Memory B cell (primary cell): ENCODE measurements around the gene NFIA.
"Not testable (repeated sequence)": the region's sequence is repeated elsewhere in the genome, so short reads cannot be mapped to it uniquely, and the experiment has no call there.

Source experiments
- ATAC-seq: fragments of 150-1000 bp; cut with Tn5 transposase; 2 replicates; pipeline ENCODE4 v1.10.0; 2021; ENCODE audit warnings: low read depth, mild to moderate bottlenecking, moderate library complexity
- DNase-seq, 2 donors: peaks; one replicate each; pipeline ENCODE4 v3.0.0; 2022; ENCODE audit warnings: low spot score in 2 of 2
- H3K27ac Mint-ChIP-seq: one replicate; pipeline ENCODE4 v1.8.0; 2022; ENCODE audit warnings: mild to moderate bottlenecking, moderate library complexity, mixed read lengths
- H3K27me3 Mint-ChIP-seq: one replicate; pipeline ENCODE4 v1.8.0; 2022; ENCODE audit warnings: mixed read lengths
- H3K36me3 Mint-ChIP-seq: one replicate; pipeline ENCODE4 v1.8.0; 2022; ENCODE audit warnings: mild to moderate bottlenecking, mixed read lengths
- H3K4me1 Mint-ChIP-seq: one replicate; pipeline ENCODE4 v1.8.0; 2022; ENCODE audit warnings: mixed read lengths
- H3K4me3 Mint-ChIP-seq: one replicate; pipeline ENCODE4 v1.8.0; 2022; ENCODE audit warnings: mild to moderate bottlenecking, moderate library complexity, mixed read lengths
- H3K9me3 Mint-ChIP-seq: one replicate; pipeline ENCODE4 v1.8.0; 2022; ENCODE audit warnings: mixed read lengths

The NFIA gene

DNA sequence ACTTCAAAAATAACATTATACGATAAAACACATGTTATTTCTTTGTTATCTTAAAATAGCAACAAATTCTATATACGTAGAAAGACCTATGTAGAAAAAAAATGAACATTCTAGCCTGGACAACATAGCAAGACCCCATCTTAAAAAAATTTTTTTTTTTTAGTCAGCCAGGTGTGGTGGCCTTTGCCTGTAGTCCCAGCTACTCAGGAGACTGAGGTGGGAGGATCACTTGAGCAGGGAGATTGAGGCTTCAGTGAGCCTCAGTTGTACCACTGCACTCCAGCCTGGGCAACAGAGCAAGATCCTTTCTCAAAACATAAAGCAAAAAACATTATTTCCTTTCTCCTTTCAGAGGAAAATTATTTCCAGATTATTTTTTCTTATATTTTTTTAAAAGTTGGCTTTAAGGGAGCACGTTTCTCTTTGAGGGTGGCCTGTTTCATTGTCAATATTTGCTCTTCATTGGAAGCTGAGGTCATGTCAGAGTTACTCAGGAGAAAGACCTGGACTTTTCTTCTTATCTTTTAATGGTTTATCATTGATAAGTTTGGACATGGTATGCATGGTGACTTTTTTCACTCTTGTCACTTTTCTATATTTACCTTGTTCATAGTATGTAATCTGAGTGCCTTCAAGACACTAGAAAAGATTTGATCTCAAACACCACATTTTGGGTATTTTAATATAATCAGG, 32.0 kb downstream of the NFIA start:
- Mint-ChIP-seq H3K27ac (no peak overlapping the region), H3K27me3 (peaks cover 13% of the 10 kb centered on the region), H3K36me3 (peaks cover 3% of the 10 kb centered on the region), H3K4me1 (peaks cover 2% of the 10 kb centered on the region), H3K4me3 (no peak overlapping the region), H3K9me3 (no peaks in the 10 kb centered on the region)
- no peak for ATAC-seq
- no peak for DNase-seq

DNA sequence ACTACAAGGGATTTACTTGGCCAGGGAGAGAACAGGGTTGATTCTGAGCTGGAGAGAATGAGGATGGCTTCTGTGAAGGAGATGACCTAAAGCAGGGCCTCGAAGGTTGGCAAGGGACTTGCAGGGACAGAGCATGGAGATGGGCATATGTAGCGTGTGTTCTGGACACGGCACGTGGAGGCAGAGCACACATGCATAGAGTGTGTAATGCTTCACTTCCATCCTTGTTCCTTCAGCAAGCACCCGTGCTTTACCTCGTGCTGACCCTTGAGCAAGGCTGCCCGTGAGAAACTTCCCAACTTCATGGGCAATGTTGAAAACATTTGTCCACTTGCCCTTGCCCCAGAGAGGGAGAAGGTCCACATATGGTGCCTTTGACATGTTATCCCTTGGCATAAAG, 33.1 kb downstream of the NFIA start:
- Mint-ChIP-seq H3K27ac (no peak overlapping the region), H3K4me3 (no peak overlapping the region), H3K9me3 (no peaks in the 10 kb centered on the region), H3K27me3 (peaks cover 13% of the 10 kb centered on the region), H3K36me3 (peaks cover 3% of the 10 kb centered on the region), H3K4me1 (peaks cover 2% of the 10 kb centered on the region)
- DNase-seq (no peak), ATAC-seq (no peak)

DNA sequence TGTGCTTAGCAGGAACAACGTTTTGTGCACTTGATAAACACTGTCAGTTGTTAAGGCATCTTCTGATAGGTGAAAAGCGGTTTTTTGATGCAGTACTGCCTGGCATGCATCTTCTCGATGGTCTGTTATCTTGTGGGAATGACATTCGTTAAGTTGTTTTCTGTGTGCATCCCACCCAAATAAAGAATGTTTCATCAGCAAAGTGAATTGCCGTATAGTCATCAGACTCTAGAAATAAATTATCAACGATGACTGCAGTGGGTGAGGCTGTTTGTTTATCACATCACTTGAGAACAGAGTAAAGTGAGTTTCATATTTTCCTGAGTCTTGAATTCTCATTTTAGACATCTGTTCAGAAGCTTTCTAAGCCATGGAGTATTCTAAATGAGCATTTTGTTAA, 34.1 kb downstream of the NFIA start:
- H3K27me3 Mint-ChIP-seq = peaks cover 13% of the 10 kb centered on the region
- H3K36me3 Mint-ChIP-seq = peaks cover 3% of the 10 kb centered on the region
- no peak overlapping the region for H3K27ac Mint-ChIP-seq
- H3K4me3 Mint-ChIP-seq = no peak overlapping the region
- no peaks in the 10 kb centered on the region for H3K9me3 Mint-ChIP-seq
- H3K4me1 Mint-ChIP-seq = peaks cover 2% of the 10 kb centered on the region
- no peak for DNase-seq
- ATAC-seq = no peak

DNA sequence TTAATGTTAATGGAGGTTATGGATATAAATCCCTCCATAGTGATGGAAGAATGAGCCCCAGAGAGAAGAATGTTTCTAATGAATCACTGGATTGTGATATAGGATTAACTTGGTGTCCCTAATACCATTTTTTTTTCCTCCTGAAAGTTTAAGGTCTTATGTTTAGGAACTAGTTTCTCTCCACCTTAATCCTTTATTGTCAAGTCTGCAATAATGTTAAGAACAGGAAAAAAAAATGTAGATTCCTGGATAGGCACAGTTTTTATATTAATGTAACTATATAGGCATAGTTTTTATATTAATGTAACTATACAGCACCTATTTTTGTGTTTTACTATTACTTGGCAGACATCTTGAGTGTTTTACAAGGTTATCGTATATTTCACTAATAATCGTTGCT, 34.9 kb downstream of the NFIA start:
- H3K27ac Mint-ChIP-seq = no peak overlapping the region
- no peak overlapping the region for H3K4me3 Mint-ChIP-seq
- H3K4me1 Mint-ChIP-seq = peaks cover 2% of the 10 kb centered on the region
- no peaks in the 10 kb centered on the region for H3K9me3 Mint-ChIP-seq
- H3K36me3 Mint-ChIP-seq = peaks cover 3% of the 10 kb centered on the region
- no peak for ATAC-seq
- H3K27me3 Mint-ChIP-seq = peaks cover 13% of the 10 kb centered on the region
- DNase-seq = no peak

DNA sequence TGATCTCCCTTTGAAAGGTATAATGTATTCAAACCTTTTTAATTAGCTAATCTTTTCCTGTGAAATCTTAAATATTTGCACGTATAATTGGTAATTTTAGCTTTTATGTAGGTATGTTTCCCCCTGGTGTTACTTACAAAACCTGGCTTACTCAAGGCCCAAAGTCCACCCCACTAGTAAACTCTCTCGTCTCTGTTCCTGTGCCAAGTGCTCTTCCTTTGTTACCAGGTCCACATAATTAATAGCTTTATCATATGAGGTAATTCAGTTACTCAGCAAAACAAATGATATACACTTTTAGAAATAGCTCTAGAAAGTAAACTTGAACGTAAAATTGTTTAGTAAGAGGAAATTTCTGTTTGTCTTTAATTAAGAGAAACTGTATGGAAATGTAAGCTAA, 36.7 kb downstream of the NFIA start:
- H3K27me3 Mint-ChIP-seq = peaks cover 13% of the 10 kb centered on the region
- peaks cover 2% of the 10 kb centered on the region for H3K4me1 Mint-ChIP-seq
- DNase-seq = no peak

DNA sequence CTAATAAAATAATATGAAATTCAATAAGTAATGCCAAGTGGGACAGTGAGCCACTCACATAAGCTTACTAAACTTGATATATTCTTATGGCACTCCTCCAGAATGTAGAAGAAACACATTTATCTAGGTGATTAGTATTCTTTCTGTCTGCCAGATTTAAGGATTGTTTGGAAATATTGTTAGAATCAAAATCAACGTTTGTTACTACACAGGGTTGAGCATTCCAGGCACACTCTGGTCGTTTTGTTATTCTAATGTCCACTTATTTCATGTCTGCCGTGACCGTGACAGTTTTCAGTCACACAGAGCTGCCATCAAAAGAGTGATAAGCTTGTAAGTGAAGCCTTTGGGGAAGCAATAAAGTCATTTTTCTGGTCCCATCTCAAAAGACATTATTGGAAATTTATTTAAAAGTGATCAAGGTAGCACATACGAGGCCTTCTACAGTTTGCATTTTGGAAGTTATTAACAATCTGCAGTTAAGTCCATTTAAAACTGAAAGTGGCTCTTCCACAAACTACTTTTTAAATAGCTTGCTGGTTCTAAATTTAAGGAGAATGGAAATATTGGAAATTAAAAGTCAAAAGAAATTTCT, 38.0 kb downstream of the NFIA start:
- no peak overlapping the region for H3K4me3 Mint-ChIP-seq
- no peaks in the 10 kb centered on the region for H3K9me3 Mint-ChIP-seq
- H3K36me3 Mint-ChIP-seq = no peaks in the 10 kb centered on the region
- ATAC-seq (no peak), DNase-seq (no peak)
- H3K4me1 Mint-ChIP-seq = peaks cover under 1% of the 10 kb centered on the region
- peaks cover 14% of the 10 kb centered on the region for H3K27me3 Mint-ChIP-seq
- no peak overlapping the region for H3K27ac Mint-ChIP-seq

More for the DNA sequence above, 36.7 kb downstream of the NFIA start:
- Mint-ChIP-seq H3K27ac (no peak overlapping the region), H3K9me3 (no peaks in the 10 kb centered on the region), H3K4me3 (no peak overlapping the region), H3K36me3 (no peaks in the 10 kb centered on the region)
- ATAC-seq = no peak

DNA sequence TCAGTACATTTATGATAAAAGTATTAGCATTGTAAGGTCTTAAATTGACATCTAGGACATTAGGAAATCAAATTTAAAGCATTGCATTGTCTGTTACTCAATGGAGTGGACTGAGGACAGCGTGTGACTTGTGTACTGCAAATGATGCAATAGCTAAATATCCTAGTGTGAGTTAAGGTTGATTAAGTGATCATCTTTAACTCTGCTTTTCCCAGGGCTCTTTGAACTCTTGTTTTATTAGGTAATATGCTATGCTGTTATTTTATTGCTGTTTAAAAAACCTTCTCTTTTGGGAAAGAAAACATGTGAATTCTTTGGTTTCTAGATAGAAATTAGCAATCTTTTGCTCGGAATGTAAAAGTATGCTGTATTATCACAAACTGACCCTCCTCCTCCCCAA, 38.6 kb downstream of the NFIA start:
- Mint-ChIP-seq H3K27me3 (peaks cover 12% of the 10 kb centered on the region), H3K27ac (no peak overlapping the region), H3K36me3 (no peaks in the 10 kb centered on the region), H3K9me3 (no peaks in the 10 kb centered on the region), H3K4me3 (no peak overlapping the region), H3K4me1 (no peaks in the 10 kb centered on the region)
- no peak for ATAC-seq
- DNase-seq = no peak

DNA sequence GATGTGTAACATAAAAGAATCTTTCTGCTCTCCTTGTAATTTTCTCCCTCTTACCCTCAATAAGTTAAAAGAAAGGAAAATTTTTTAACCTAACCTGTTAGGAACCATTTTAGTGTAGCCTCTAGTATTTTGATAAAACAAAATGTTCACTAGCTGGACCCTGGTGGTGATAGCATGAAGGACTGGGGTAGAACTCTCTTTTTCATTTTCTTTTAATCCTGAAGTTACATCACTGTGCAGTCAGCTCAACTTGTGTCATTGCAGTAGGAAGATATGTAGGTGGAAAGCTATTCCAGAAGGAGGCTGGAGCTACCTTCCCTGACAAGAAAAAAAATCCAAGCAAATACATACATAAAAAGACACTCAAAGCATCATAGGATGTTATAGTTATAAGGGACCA, 39.3 kb downstream of the NFIA start:
- Mint-ChIP-seq H3K9me3 (no peaks in the 10 kb centered on the region), H3K27ac (no peak overlapping the region), H3K4me1 (no peaks in the 10 kb centered on the region), H3K27me3 (peaks cover 12% of the 10 kb centered on the region), H3K4me3 (no peak overlapping the region), H3K36me3 (no peaks in the 10 kb centered on the region)
- DNase-seq = no peak
- no peak for ATAC-seq

DNA sequence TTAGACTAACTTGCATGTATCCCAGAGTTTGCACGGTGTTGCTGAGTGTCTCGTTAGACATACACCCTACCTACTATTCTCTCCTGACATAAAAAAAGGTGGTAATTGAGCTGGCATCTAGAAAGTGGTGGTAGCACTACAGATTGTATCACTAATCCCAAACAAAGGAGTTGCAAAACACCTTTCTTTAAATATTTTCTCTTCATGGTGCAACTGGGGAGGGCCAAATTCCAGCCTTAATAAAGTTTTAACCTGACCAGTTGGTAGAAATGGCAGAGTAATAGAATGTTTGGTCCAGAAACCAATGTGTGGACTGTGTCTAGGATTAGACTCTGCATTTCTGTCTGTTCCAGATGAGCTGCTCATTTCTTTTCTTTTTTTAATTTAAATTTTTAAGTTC, 40.0 kb downstream of the NFIA start:
- Mint-ChIP-seq H3K9me3 (no peaks in the 10 kb centered on the region), H3K36me3 (no peaks in the 10 kb centered on the region)

DNA sequence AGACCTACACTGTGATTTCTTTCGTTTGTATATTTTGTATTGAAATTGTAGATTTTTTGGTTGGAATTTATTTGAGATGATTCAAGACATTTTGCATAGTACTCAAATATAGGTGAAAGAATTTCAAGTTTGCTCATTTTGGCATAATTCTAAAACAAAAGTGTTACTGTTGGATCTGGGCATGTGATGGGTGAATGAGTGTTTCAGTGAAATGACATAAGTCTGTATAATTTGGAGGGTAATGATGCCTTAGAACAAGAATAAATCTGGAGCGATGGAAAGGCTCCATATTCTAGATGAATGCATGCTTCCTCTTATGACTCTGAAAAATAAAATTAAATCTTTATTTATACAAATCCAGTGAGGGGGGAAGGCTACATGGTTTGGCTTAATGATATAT, 41.0 kb downstream of the NFIA start:
- Mint-ChIP-seq H3K27me3 (peaks cover 10% of the 10 kb centered on the region), H3K36me3 (no peaks in the 10 kb centered on the region), H3K27ac (no peak overlapping the region), H3K9me3 (no peaks in the 10 kb centered on the region), H3K4me1 (no peaks in the 10 kb centered on the region), H3K4me3 (no peak overlapping the region)
- no peak for ATAC-seq
- no peak for DNase-seq

More for the DNA sequence above, 40.0 kb downstream of the NFIA start:
- no peaks in the 10 kb centered on the region for H3K4me1 Mint-ChIP-seq
- H3K27ac Mint-ChIP-seq = no peak overlapping the region
- H3K27me3 Mint-ChIP-seq = peaks cover 12% of the 10 kb centered on the region
- H3K4me3 Mint-ChIP-seq = no peak overlapping the region
- DNase-seq = no peak
- ATAC-seq = no peak

DNA sequence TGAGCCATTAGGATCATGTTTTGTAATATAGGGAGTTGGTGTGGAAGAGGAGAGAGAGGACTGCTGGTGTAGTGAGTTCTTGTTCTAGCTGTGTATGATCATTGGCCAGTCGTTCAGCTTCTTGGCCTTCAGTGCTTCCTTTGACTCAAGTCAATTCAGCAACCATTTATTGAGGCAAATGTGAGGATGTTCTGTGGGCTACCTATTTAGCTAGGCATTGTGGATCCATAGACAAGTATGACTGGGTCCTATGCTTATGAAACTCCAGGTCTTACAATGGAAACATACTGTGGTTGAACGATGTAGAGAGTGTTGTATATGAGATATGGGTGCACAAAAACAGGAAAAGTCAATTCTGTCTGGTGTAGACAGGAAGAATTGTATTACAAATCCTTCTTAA, 41.7 kb downstream of the NFIA start:
- H3K36me3 Mint-ChIP-seq = no peaks in the 10 kb centered on the region
- no peaks in the 10 kb centered on the region for H3K4me1 Mint-ChIP-seq
- no peak for DNase-seq
- ATAC-seq = no peak
- no peak overlapping the region for H3K4me3 Mint-ChIP-seq
- H3K27ac Mint-ChIP-seq = no peak overlapping the region
- peaks cover 6% of the 10 kb centered on the region for H3K27me3 Mint-ChIP-seq
- H3K9me3 Mint-ChIP-seq = no peaks in the 10 kb centered on the region

DNA sequence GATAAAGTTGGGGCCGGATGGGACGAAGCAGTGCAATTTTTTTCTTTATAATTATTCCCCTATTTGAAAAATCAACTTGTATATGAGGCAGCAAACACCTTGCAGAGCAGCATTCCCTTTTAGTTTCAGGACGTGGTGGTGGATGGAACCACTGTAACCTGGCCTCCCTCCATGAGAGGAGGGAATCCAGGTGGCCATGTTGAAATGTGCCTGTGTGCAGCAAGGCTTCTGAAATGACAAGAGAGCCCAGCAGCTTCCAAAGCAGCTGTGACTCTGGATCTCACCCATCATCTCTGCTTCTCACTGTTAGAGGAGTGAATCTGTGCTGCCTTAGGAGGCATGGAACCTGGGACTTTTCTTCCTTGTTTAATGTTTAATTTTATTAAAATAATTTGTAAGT, 42.3 kb downstream of the NFIA start:
- no peaks in the 10 kb centered on the region for H3K9me3 Mint-ChIP-seq
- DNase-seq (no peak), ATAC-seq (no peak)
- H3K27me3 Mint-ChIP-seq = peaks cover 6% of the 10 kb centered on the region
- H3K4me1 Mint-ChIP-seq = no peaks in the 10 kb centered on the region
- no peak overlapping the region for H3K4me3 Mint-ChIP-seq
- H3K36me3 Mint-ChIP-seq = no peaks in the 10 kb centered on the region
- no peak overlapping the region for H3K27ac Mint-ChIP-seq

DNA sequence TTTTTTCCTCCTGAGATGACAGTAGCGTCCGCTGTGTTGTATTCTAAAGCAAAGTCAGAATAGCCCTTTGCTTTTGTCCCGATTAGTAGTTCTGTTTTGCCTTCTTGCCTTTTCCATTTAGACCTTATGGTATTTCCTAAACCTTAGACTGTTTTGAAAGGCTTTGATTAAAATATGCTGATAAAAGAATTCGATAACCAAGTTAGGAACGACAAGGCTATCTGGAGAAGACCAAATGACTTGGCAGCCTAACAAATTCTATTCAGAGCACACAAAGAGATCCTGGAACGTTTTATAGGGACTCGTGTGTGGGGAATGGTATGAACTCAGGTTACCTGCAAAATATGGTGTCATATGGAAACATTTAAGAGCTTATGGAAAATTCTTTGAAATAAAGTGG, 42.9 kb downstream of the NFIA start:
- H3K27ac Mint-ChIP-seq = no peak overlapping the region
- no peak for ATAC-seq
- no peaks in the 10 kb centered on the region for H3K9me3 Mint-ChIP-seq
- no peaks in the 10 kb centered on the region for H3K36me3 Mint-ChIP-seq
- H3K4me1 Mint-ChIP-seq = no peaks in the 10 kb centered on the region
- DNase-seq = no peak
- H3K27me3 Mint-ChIP-seq = peaks cover 6% of the 10 kb centered on the region
- no peak overlapping the region for H3K4me3 Mint-ChIP-seq

DNA sequence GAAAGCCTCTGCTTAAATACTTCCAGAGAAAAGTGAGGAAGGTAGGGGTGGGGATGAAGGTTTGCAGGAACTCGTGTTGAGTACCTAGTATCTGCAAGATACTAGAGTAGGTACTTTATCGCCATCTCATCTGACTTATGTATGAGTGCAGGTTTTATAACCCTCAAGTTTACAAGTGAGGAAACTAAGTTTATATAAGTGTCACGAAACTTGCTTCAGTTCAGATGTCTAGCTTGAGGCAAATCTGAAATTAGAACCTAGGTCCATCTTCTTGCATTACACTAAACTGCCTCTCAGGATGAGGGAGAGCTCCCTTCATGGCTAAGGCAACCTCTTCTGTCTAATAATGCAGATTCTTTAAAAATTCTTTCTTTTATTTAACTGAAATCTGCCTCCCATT, 43.5 kb downstream of the NFIA start:
- Mint-ChIP-seq H3K4me3 (no peak overlapping the region), H3K27me3 (peaks cover 6% of the 10 kb centered on the region), H3K9me3 (no peaks in the 10 kb centered on the region), H3K4me1 (no peaks in the 10 kb centered on the region), H3K36me3 (no peaks in the 10 kb centered on the region), H3K27ac (no peak overlapping the region)
- ATAC-seq (no peak), DNase-seq (no peak)

DNA sequence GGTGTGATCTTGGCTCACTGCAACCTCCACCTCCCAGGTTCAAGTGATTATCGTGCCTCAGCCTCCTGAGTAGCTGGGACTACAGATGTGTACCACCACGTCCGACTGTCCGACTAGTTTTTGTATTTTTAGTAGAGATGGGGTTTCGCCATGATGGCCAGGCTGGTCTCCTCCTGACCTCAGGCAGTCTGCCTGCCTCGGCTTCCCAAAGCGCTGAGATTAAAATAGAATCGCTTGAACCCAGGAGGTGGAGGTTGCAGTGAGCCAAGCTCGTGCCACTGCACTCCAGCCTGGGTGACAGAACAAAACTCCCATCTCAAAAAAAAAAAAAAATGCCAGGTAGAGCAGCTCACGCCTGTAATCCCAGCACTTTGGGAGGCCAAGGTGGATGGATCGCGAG, 44.5 kb downstream of the NFIA start:
- not testable (repeated sequence) for H3K9me3 Mint-ChIP-seq, H3K27me3 Mint-ChIP-seq, ATAC-seq, H3K36me3 Mint-ChIP-seq, DNase-seq, H3K4me3 Mint-ChIP-seq, H3K27ac Mint-ChIP-seq, H3K4me1 Mint-ChIP-seq
